Measurements from ENCODE around the gene PER1.

Gene PER1

GRCh38 chr17:8151641-8152111 is 528 bp downstream of the PER1 start:
- ATAC-seq, result no peak

DNA sequence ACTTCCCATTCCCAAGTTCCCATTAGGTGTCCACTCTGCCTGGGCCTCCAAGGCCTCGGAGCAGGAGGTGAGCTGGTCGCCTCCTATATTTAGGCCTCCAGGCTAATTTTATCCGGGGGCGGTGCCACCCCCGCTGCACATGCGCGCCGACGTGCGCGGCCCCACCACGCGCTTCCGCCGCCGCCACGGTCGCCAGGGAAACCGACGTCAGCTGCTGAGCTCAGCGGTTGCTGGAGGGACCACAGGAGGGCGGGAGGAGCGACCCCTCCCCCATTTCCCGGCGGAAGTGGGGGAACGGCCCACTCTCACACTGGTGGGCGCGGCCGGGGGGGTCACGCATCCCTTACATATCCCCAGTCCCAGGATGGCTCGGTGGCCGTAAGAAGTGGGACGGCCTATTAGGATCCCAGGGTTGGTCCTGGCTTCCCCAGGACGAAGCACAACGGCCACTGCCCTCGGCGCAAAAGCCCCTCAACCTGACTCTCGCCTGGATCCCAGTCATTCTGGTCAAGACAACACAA is 1.0 kb downstream of the PER1 start:
- peak; percentile 41 to 54 for ATAC-seq

GRCh38 chr17:8150194-8151119 is 1.7 kb downstream of the PER1 start:
- ATAC-seq, result no peak

DNA sequence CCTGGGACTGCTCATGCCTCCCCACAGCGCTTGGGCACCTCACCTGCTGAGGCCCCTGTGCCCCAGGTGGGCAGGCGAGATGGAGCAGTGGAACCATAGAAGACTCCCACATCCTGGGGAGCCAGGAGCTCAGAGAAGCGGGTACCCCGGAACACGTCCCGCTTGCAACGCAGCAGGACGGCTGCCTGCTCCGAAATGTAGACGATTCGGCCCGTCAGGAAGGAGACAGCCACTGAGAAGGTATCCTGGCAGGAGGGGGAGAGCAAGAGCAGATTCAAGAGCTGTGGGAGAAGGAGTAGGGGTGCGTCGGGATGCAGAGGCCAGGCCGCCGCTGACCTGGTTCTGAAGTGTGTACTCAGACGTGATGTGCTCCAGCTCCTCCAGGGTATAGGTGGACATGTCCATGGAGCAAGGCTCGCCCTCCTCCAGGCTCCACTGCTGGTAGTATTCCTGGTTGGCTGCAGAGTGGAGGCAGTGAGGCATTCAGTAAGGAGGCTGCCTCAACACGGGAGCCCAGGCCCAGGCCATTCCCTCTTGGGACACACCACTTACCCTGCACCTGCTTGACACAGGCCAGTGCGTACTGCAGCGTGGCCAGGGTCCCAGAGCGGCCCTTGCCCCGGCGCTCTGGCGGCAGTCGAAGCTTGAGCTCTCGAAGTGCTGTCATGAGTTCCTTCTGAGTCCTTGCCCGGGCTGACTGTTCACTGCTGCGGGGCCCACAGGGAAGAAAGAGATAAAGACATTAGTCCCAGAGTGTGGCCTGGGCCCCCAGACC is 2.6 kb downstream of the PER1 start:
- ATAC-seq, result no peak

- no peak for ATAC-seq
Observed at GRCh38 chr17:8148560-8148959, 3.6 kb downstream of the PER1 start.

- no peak for ATAC-seq
Observed at GRCh38 chr17:8147805-8148404, 4.3 kb downstream of the PER1 start.

DNA sequence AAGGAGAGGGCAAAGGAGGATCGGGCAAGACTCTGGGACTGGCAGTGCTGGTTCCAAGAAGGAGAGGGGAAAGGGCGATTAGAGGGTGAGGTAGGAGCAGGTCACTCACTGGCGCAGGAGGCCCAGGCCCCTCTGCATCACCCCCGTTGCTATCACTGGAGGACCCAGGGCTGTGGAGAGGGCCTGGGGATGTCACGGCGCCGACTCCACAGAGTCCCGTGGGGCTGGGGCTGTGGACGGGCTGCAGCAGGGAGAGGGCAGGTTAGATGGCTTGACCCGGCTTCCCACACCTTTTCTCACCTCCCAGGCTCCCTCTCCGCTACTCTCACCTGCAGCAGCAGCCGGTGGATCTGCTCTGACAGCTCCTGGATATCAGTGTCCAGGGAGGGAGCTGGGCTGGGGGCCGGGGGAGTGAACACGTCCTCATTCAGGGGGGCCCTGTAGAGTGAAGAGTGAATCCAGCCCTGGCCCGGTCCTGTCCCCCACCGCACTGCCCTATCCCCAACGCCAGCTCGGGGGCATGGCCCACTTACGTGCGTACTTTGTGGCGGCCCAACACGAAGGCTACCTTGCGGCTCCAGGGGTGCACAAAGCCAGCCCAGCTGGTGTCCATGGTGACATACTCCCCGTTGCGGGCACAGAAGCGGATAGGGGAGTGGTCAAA is 4.9 kb downstream of the PER1 start:
- no peak for ATAC-seq

- no peak for ATAC-seq
Observed at GRCh38 chr17:8146381-8147140, 5.6 kb downstream of the PER1 start.

GRCh38 chr17:8145811-8146210 is 6.4 kb downstream of the PER1 start:
- no peak for ATAC-seq

GRCh38 chr17:8144401-8145231 is 7.6 kb downstream of the PER1 start:
- ATAC-seq, result no peak

- ATAC-seq, result no peak
Observed at GRCh38 chr17:8143581-8144400, 8.4 kb downstream of the PER1 start.

DNA sequence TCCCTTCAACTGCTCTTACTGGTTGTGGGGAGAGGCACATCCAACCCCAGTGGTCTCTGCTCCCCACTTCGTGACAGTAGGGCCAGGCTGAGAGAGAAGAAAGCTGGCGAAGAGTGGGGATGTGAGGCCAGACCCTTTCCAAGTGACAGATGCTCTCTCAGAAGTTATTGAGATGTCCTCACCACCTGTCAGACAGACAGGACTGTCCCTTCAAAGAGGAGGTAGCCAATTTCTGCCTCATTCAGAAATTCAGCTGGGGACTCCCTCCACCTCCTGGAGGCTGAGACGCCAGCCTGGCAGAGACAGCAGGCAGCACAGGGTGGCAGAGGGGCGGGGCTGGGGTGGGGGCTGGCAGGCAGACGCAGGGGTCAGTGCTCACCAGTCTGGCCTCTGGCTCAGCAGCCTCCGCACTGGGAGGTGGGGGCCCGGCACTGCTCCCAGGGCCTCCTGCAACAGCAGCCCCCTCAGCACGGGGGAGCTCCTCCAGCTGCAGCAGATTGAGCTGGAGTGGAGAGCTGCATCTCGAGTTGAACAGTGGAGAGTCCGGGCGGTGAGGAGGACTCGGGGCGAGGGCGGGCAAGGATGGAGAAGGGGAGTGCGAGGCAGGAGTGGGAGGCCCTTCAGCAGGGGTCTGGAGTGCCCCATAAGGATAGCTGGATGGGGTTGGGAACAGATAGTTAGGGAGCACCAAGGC is 9.2 kb downstream of the PER1 start:
- ATAC-seq, result no peak

DNA sequence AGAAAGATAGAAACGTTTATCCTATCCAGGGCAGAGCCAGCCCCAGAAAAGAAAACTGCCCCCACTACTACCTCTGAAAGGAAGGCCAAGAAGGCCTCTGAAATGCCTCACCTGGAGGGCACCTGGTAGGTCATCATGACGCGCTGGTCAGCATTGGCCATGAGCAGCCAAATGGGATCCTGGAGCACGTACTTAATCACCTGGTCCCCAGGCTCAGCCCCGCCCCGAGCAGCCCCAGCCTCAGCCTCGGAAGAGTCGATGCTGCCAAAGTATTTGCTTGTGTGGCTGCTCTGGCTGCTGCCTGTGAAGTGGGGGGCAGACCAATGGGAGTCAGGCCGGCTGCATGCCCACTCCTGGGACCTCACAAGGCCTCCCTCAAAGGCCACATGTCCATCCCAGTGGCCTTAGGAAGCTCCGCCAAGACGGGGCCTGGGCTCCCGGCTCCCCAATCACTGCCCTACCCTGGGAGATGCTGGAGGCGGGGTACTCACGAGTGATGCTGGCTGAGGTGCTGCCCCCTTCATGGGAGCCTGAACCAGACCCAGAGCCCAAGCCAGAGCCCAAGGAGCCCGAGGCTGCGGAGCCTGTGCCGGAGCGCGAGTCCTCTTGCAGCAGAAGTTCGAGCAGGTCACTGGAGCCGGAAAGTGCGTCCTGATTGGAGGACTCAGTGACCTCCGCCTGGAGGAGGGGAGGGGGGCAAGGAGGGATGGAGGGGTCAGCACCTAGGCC is 9.9 kb downstream of the PER1 start:
- no peak for ATAC-seq

DNA sequence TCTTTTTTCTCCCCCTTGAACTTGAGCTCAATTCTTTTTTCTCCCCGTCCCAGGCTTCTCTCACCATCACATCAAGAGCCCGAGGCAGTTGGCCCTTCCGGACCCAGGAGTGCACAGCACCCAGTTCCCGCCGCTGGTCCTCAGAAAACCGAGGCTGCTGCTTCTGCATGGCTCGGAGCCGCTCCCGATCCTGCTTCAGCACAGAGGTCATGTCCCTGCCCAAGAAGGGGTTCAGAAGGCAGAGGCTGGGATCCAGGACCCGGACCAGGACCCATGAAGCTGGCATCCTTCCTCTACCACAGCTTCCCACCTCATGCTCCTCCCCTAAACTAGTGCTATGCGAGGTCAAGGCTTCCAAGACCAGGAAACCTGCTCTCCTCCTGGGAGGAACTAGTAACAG is 10.5 kb downstream of the PER1 start:
- ATAC-seq, result no peak

DNA sequence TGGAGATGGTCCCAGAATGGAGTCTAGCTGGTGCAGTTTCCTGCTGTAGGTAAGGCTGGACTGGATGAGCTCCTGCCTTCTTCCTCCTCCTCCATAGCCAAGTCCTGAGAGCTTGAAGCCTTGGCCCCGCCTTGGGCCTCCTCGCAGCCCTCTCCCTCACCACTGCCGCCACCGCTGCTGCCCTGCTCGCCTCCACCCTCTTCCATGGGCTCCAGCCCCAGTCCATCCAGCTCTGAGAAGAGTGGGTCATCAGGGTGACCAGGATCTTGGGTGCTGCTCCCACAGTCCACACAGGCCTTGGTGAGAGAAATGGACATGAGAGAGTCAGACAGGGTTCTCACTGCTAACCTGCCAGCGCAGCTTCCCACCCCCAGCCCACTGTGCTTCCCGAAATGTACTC is 11.2 kb downstream of the PER1 start:
- ATAC-seq, result no peak

- no peak for ATAC-seq
Observed at GRCh38 chr17:8140065-8141029, 11.9 kb downstream of the PER1 start.

- ATAC-seq, result peak; percentile 94 to 95
Observed at GRCh38 chr17:8138672-8139371, 13.4 kb downstream of the PER1 start.
